Gastrocnemius medialis (tissue), 4 donors: Measurements from ENCODE around the gene BMF. TPM values are rescaled to one million over a fixed set of nuclear protein-coding genes. Genes with fewer than 3 reads are reported as not detected.
"Not testable (repeated sequence)": the region's sequence is repeated elsewhere in the genome, so short reads cannot be mapped to it uniquely, and the experiment has no call there.

ENCODE experiments used
- ATAC-seq, 2 donors: fragments of 150-250 bp; one replicate each; pipeline ENCODE4 v1.9.1; 2016
- DNase-seq, 2 donors: peaks; one replicate each; pipeline ENCODE4 v3.0.0-alpha.2; 2019
- H3K27ac ChIP-seq, 4 donors: fragments of 200-600 bp; sonication (generic); 1 replicate in 1 of 4; 2 replicates in 3 of 4; pipeline ENCODE4 v1.5.1; 2016 to 2018; ENCODE audit warnings: mild to moderate bottlenecking in 2 of 4, moderate library complexity in 1 of 4
- H3K27me3 ChIP-seq, 3 donors: fragments of 200-600 bp; sonication (generic) in 2 of 3; 1 replicate in 1 of 3; 2 replicates in 2 of 3; pipeline versions ENCODE4 v1.5.1 to v1.6.0; 2016 to 2019; ENCODE audit warnings: mild to moderate bottlenecking in 1 of 3, moderate library complexity in 1 of 3
- H3K36me3 ChIP-seq, 2 donors: fragments of 200-600 bp; sonication (generic) in 1 of 2; one replicate each; pipeline ENCODE4 v1.5.1; 2017 to 2018
- H3K4me1 ChIP-seq, 2 donors: fragments of 200-600 bp; sonication (generic) in 1 of 2; one replicate each; pipeline ENCODE4 v1.5.1; 2016 to 2017; ENCODE audit warnings: mild to moderate bottlenecking in 2 of 2
- H3K4me3 ChIP-seq, 4 donors: fragments of 200-600 bp; sonication (generic) in 3 of 4; 1 replicate in 1 of 4; 2 replicates in 3 of 4; pipeline ENCODE4 v1.5.1; 2016 to 2019; ENCODE audit warnings: mild to moderate bottlenecking in 2 of 4
- H3K9me3 ChIP-seq, 3 donors: fragments of 200-600 bp; sonication (generic) in 2 of 3; 1 replicate in 1 of 3; 2 replicates in 2 of 3; pipeline ENCODE4 v1.5.1; 2016 to 2019
- POLR2A ChIP-seq, 2 donors: fragments of 450-650 bp; IDR thresholded peaks; one replicate each; pipeline ENCODE4 v1.6.1; 2017; ENCODE audit warnings: antibody characterized with exemption in 2 of 2, mild to moderate bottlenecking in 2 of 2, moderate library complexity in 2 of 2
- in situ Hi-C, 4 donors: fragments of 200-750 bp; cut with MboI; loops; one replicate each; pipeline versions ENCODE4 v1.15.0 to v1.8.0; 2017; ENCODE audit warnings: low sequenced_read_pairs in 4 of 4
- intact Hi-C: fragments of 100-400 bp; cut with DNase I; formaldehyde crosslinking; loops from one replicate; pipeline ENCODE4 v1.15.1; 2023; ENCODE audit warnings: low total_unique reads
- total RNA-seq, 4 donors: library from RNA; depleted of rRNA; stranded (reverse); fragments of >200 nt; gene quantifications; one replicate each; pipeline versions ENCODE4 v1.1.0 to v1.2.3, GENCODE V29; 2016
- TF ChIP-seq, protein P1 (sequence below), 5 experiments: fragments of 450-650 bp in 3 of 5; fragments of 200-600 bp in 2 of 5; sonication (generic) in 2 of 5; IDR thresholded peaks in 4 of 5; conservative IDR thresholded peaks in 1 of 5; 1 replicate in 4 of 5; 2 replicates in 1 of 5; pipeline ENCODE4 v1.5.1; 2016 to 2019; ENCODE audit warnings: antibody characterized with exemption in 5 of 5, mild to moderate bottlenecking in 3 of 5, moderate library complexity in 3 of 5

Gene BMF
- total RNA-seq, 4 donors from 2014 or later, result 0.82 to 11.6 (median 3.2) TPM

DNA sequence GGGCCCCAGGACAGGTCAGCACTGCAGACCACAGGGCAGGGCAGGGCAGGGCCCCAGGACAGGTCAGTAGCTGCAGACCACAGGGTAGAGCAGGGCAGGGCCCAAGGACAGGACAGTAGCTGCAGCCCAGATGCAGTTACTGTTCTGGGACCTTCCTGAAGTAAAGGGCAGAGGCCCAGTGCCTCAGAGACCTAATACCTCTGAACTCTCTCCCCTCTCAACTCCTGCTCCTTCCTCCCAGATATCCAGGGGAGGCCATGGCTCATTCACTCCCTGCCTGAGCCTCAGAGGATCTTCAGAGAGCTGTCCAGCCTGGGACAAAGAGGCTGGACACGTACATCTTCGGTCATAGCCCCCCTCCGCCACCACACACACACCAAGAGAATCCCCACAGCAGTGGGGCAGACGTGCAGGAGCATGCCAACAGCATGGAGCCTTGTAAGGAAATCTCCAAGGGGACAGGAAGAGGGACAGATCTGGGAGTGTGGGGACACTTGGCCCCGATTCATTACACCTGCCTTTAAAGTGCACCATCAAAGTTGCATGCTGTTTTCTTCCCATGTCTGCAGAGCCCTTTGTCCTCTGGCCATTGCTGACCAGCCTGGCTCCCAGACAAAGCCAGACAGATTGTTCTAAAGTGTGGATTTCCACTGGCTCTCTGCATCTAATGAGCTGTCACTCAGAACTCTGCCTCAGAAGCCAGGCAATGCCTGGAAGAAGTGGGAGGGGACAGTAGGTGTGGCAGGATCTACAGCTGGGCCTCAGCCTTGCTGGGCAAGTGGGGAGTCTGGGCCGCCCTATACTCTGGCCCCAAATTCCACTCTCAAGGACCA is 28.0 kb upstream of the BMF start:
- no peaks in the 10 kb centered on the region for H3K9me3 ChIP-seq
- intact Hi-C loops, result no loop called here
- no peak overlapping the region for H3K4me3 ChIP-seq
- in situ Hi-C loops, result loop anchor here in 1 of 4 donors (25.0 kb wide), 1 partner anchor 349 kb away; the partner anchor contains the start of gene FSIP1
- H3K36me3 ChIP-seq, result no peaks in the 10 kb centered on the region
- DNase-seq, result no peak
- no peak for TF ChIP-seq POLR2A (IDR thresholded peaks at IDR 0.05)
- TF ChIP-seq, protein P1, sequence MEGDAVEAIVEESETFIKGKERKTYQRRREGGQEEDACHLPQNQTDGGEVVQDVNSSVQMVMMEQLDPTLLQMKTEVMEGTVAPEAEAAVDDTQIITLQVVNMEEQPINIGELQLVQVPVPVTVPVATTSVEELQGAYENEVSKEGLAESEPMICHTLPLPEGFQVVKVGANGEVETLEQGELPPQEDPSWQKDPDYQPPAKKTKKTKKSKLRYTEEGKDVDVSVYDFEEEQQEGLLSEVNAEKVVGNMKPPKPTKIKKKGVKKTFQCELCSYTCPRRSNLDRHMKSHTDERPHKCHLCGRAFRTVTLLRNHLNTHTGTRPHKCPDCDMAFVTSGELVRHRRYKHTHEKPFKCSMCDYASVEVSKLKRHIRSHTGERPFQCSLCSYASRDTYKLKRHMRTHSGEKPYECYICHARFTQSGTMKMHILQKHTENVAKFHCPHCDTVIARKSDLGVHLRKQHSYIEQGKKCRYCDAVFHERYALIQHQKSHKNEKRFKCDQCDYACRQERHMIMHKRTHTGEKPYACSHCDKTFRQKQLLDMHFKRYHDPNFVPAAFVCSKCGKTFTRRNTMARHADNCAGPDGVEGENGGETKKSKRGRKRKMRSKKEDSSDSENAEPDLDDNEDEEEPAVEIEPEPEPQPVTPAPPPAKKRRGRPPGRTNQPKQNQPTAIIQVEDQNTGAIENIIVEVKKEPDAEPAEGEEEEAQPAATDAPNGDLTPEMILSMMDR (IDR thresholded peaks at IDR 0.05 in 4 of 5, conservative IDR thresholded peaks at IDR 0.05 in 1 of 5), result no peak
- no peak for ATAC-seq
- no peak overlapping the region for H3K27ac ChIP-seq
- H3K27me3 ChIP-seq, result peaks cover 0 to under 1% (median 0%) of the 10 kb centered on the region in 3 donors
- H3K4me1 ChIP-seq, result no peaks in the 10 kb centered on the region

DNA sequence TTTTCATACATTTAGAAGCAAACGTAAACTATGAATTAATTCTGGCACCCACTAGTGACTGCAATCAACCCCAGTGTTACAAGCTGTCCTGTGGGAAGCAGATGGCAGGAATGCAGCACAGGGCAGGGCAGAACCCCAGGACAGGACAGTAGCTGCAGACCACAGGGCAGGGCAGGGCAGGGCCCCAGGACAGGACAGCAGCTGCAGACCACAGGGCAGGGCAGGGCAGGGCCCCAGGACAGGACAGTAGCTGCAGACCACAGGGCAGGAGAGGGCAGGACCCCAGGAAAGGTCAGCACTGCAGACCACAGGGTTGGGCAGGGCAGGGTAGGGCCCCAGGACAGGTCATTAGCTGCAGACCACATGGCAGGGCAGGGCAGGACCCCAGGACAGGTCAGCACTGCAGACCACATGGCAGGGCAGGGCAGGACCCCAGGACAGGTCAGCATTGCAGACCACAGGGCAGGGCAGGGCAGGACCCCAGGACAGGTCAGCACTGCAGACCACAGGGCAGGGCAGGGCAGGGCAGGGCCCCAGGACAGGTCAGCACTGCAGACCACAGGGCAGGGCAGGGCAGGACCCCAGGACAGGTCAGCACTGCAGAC is 27.3 kb upstream of the BMF start:
- ATAC-seq, DNase-seq, H3K9me3 ChIP-seq, H3K27ac ChIP-seq, H3K4me1 ChIP-seq, H3K27me3 ChIP-seq, H3K36me3 ChIP-seq, intact Hi-C loops, H3K4me3 ChIP-seq: not testable (repeated sequence)
- in situ Hi-C loops, result loop anchor here in 1 of 4 donors (25.0 kb wide), 1 partner anchor 349 kb away; the partner anchor contains the start of gene FSIP1

DNA sequence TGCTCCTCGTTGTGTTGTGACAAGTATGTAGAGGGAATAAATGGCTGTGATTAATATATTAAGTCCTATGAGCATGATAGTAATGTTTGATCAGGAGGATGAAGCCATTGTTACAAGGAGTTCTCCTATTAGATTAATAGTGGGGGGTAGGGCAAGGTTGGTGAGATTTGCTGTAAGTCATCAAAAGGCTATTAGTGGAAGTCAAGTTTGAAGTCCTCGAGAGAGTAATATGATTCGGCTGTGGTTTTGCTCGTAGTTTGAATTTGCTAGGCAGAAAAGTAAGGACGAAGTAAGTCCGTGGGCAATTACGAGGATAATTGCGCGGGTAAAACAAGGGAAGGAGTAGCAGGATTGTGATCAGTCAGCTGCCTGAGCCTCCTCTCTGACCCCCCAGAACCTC is 26.2 kb upstream of the BMF start:
- in situ Hi-C loops, result loop anchor here in 1 of 4 donors (25.0 kb wide), 1 partner anchor 348 kb away; the partner anchor contains the start of gene FSIP1
- Histone ChIP-seq H3K27me3 (peaks cover 0 to 8% (median 0%) of the 10 kb centered on the region in 3 donors), H3K4me1 (no peaks in the 10 kb centered on the region), H3K9me3 (no peaks in the 10 kb centered on the region), H3K27ac (no peak overlapping the region), H3K4me3 (no peak overlapping the region), H3K36me3 (no peaks in the 10 kb centered on the region)
- intact Hi-C loops, result no loop called here
- DNase-seq, result no peak
- TF ChIP-seq, protein P1 (IDR thresholded peaks at IDR 0.05 in 4 of 5, conservative IDR thresholded peaks at IDR 0.05 in 1 of 5), result no peak
- TF ChIP-seq POLR2A (IDR thresholded peaks at IDR 0.05), result no peak
- no peak for ATAC-seq

DNA sequence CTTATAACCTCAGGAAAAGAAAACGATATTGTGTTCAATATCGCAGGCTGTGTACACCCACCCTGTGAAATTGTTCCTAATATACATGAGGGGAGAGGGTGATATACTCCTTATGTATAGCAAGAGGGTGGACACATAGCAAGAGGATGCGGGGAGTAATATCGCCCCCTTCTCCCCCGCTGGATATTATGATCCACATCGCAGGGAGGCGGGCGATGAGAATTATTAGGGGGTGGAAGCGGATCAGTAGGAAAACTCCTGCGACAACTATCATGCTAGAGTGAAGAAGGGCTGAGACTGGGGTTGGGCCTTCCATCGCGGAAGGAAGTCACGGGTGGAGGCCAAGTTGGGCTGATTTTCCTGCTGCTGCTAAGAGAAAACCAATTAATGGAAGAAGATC is 24.9 kb upstream of the BMF start:
- ATAC-seq (no peak), DNase-seq (no peak)
- Histone ChIP-seq H3K9me3 (no peaks in the 10 kb centered on the region), H3K27ac (no peak overlapping the region), H3K27me3 (peaks cover 0 to 16% (median 0%) of the 10 kb centered on the region in 3 donors), H3K4me3 (no peak overlapping the region), H3K4me1 (no peaks in the 10 kb centered on the region), H3K36me3 (no peaks in the 10 kb centered on the region)
- intact Hi-C loops (no loop called here), in situ Hi-C loops (loop anchor here in 1 of 4 donors (25.0 kb wide), 1 partner anchor 346 kb away; the partner anchor contains the start of gene FSIP1)
- no peak for TF ChIP-seq POLR2A (IDR thresholded peaks at IDR 0.05)
- TF ChIP-seq, protein P1 (IDR thresholded peaks at IDR 0.05 in 4 of 5, conservative IDR thresholded peaks at IDR 0.05 in 1 of 5), result no peak
